ENCODE data around the gene PLAC1. TPM values are rescaled to one million over a fixed set of nuclear protein-coding genes. Genes with fewer than 3 reads are reported as not detected.

The PLAC1 gene
- total RNA-seq, 1 donor from 2014 or later: 14.5 TPM

- H3K36me3 Mint-ChIP-seq: no peaks in the 10 kb centered on the region
Observed at GRCh38 chrX:134631426-134632346, 26.6 kb downstream of the PLAC1 start.

GRCh38 chrX:134628663-134629062 is 29.6 kb downstream of the PLAC1 start:
- H3K27me3 Mint-ChIP-seq (ENCODE audit: low read depth): no peaks in the 10 kb centered on the region
- H3K4me3 Mint-ChIP-seq: no peak overlapping the region
- no peak for TF ChIP-seq CTCF (IDR thresholded peaks at IDR 0.05; ENCODE audit: unreplicated experiment)
- peaks cover 18% of the 10 kb centered on the region for H3K4me1 Mint-ChIP-seq
- H3K27ac Mint-ChIP-seq: no peak overlapping the region
- no peak for DNase-seq (ENCODE audit: low spot score in 2 of 2, unreplicated experiment in 2 of 2)
- peaks cover 38% of the 10 kb centered on the region for H3K9me3 Mint-ChIP-seq
- H3K36me3 Mint-ChIP-seq: no peaks in the 10 kb centered on the region

More at GRCh38 chrX:134631426-134632346, 26.6 kb downstream of the PLAC1 start:
- peaks cover 34% of the 10 kb centered on the region for H3K9me3 Mint-ChIP-seq
- TF ChIP-seq CTCF (IDR thresholded peaks at IDR 0.05; ENCODE audit: unreplicated experiment): no peak
- H3K27me3 Mint-ChIP-seq (ENCODE audit: low read depth): no peaks in the 10 kb centered on the region
- no peak overlapping the region for H3K4me3 Mint-ChIP-seq
- no peak overlapping the region for H3K27ac Mint-ChIP-seq
- no peak for DNase-seq (ENCODE audit: low spot score in 2 of 2, unreplicated experiment in 2 of 2)
- H3K4me1 Mint-ChIP-seq: peaks cover 11% of the 10 kb centered on the region

- H3K27ac Mint-ChIP-seq: no peak overlapping the region
- peaks cover 33% of the 10 kb centered on the region for H3K9me3 Mint-ChIP-seq
- no peak for DNase-seq (ENCODE audit: low spot score in 2 of 2, unreplicated experiment in 2 of 2)
- H3K4me1 Mint-ChIP-seq: peaks cover 27% of the 10 kb centered on the region
- no peak overlapping the region for H3K4me3 Mint-ChIP-seq
- TF ChIP-seq CTCF (IDR thresholded peaks at IDR 0.05; ENCODE audit: unreplicated experiment): no peak
- H3K27me3 Mint-ChIP-seq (ENCODE audit: low read depth): no peaks in the 10 kb centered on the region
- no peaks in the 10 kb centered on the region for H3K36me3 Mint-ChIP-seq
Observed at GRCh38 chrX:134626434-134626833, 31.8 kb downstream of the PLAC1 start.

GRCh38 chrX:134625315-134625718 is 33.0 kb downstream of the PLAC1 start:
- no peak for DNase-seq (ENCODE audit: low spot score in 2 of 2, unreplicated experiment in 2 of 2)
- Mint-ChIP-seq H3K9me3 (peaks cover 33% of the 10 kb centered on the region), H3K4me1 (peaks cover 27% of the 10 kb centered on the region), H3K27me3 (ENCODE audit: low read depth) (no peaks in the 10 kb centered on the region), H3K4me3 (no peak overlapping the region), H3K36me3 (no peaks in the 10 kb centered on the region), H3K27ac (no peak overlapping the region)
- TF ChIP-seq CTCF (IDR thresholded peaks at IDR 0.05; ENCODE audit: unreplicated experiment): no peak

- peak overlapping the region; percentile 78 for H3K27ac Mint-ChIP-seq
- no peaks in the 10 kb centered on the region for H3K36me3 Mint-ChIP-seq
- no peaks in the 10 kb centered on the region for H3K27me3 Mint-ChIP-seq (ENCODE audit: low read depth)
- DNase-seq (ENCODE audit: low spot score in 2 of 2, unreplicated experiment in 2 of 2): no peak
- peaks cover 35% of the 10 kb centered on the region for H3K9me3 Mint-ChIP-seq
- TF ChIP-seq CTCF (IDR thresholded peaks at IDR 0.05; ENCODE audit: unreplicated experiment): no peak
- peaks cover 27% of the 10 kb centered on the region for H3K4me1 Mint-ChIP-seq
- H3K4me3 Mint-ChIP-seq: no peak overlapping the region
Observed at GRCh38 chrX:134624046-134624430, 34.2 kb downstream of the PLAC1 start.
